Measurements from ENCODE around the gene TMC7.

- TF ChIP-seq ZNF274 (IDR thresholded peaks at IDR 0.05; ENCODE audit: low read depth, low read length) = no peak
- no peak for TF ChIP-seq YY1 (IDR thresholded peaks at IDR 0.05; ENCODE audit: insufficient read depth, insufficient read length)
Measured at GRCh38 chr16:18937390-18937789, 46.3 kb upstream of the TMC7 start.
